ENCODE measurements around the gene XRCC3. TPM values are rescaled to one million over a fixed set of nuclear protein-coding genes. Genes with fewer than 3 reads are reported as not detected.

Gene XRCC3
- polyA plus RNA-seq, 3 donors = 0.66 to 8.1 (median 2.0) TPM

GRCh38 chr14:103693515-103693914 is 21.7 kb downstream of the XRCC3 start:
- H4K20me1 ChIP-seq (ENCODE audit: insufficient read depth, low read length) = peaks cover 71% of the 10 kb centered on the region
- no peak overlapping the region for H3K4me3 ChIP-seq (replicated peaks in 1 of 3; ENCODE audit: low read depth in 2 of 3, low read length in 3 of 3)
- H3K9ac ChIP-seq (ENCODE audit: insufficient read depth, low read length, poor library complexity, severe bottlenecking) = no peak overlapping the region
- TF ChIP-seq, protein P1, sequence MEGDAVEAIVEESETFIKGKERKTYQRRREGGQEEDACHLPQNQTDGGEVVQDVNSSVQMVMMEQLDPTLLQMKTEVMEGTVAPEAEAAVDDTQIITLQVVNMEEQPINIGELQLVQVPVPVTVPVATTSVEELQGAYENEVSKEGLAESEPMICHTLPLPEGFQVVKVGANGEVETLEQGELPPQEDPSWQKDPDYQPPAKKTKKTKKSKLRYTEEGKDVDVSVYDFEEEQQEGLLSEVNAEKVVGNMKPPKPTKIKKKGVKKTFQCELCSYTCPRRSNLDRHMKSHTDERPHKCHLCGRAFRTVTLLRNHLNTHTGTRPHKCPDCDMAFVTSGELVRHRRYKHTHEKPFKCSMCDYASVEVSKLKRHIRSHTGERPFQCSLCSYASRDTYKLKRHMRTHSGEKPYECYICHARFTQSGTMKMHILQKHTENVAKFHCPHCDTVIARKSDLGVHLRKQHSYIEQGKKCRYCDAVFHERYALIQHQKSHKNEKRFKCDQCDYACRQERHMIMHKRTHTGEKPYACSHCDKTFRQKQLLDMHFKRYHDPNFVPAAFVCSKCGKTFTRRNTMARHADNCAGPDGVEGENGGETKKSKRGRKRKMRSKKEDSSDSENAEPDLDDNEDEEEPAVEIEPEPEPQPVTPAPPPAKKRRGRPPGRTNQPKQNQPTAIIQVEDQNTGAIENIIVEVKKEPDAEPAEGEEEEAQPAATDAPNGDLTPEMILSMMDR (IDR thresholded peaks at IDR 0.05) = no peak
- peaks cover 7% of the 10 kb centered on the region for H3K79me2 ChIP-seq (ENCODE audit: insufficient read depth, low read length)
- Mint-ChIP-seq H3K9me3 (peaks cover 0 to 2% (median 0%) of the 10 kb centered on the region in 7 donors), H3K4me3 (no peak overlapping the region), H3K27ac (peak overlapping the region in 1 of 7 donors; percentile 61), H3K4me1 (peaks cover 12% of the 10 kb centered on the region), H3K36me3 (peaks cover 60 to 79% of the 10 kb centered on the region in 2 donors), H3K27me3 (ENCODE audit: low read depth in 3 of 3) (no peaks in the 10 kb centered on the region)
- no peak overlapping the region for H2AFZ ChIP-seq (ENCODE audit: insufficient read depth, low read depth, low read length, poor library complexity, severe bottlenecking)
- no peak for DNase-seq
- no peaks in the 10 kb centered on the region for H3K9me3 ChIP-seq (replicated peaks in 1 of 2; ENCODE audit: control insufficient read depth in 1 of 2, insufficient read depth in 1 of 2, low read length in 2 of 2)
- H3K36me3 ChIP-seq (replicated peaks in 1 of 2; ENCODE audit: control insufficient read depth in 1 of 2, insufficient read depth in 2 of 2, low read length in 2 of 2) = peaks cover 78 to 92% of the 10 kb centered on the region in 2 donors
- WGBS (ENCODE audit: insufficient coverage) = 99% methylated on average over 21 of the region's 22 CpGs
- H3K4me1 ChIP-seq (ENCODE audit: control insufficient read depth in 1 of 2, insufficient read depth in 2 of 2, low read length in 2 of 2) = no peaks in the 10 kb centered on the region
- intact Hi-C loops (cut with micrococcal nuclease) = no loop called here
- no peak overlapping the region for H3K4me2 ChIP-seq (replicated peaks; ENCODE audit: extremely low read depth, low read length, poor library complexity, severe bottlenecking)
- no peak overlapping the region for H3K27ac ChIP-seq (ENCODE audit: low read depth in 1 of 2, low read length in 2 of 2)
- no peaks in the 10 kb centered on the region for H3K27me3 ChIP-seq (ENCODE audit: control insufficient read depth in 2 of 2, insufficient read depth in 2 of 2, low read length in 2 of 2)

DNA sequence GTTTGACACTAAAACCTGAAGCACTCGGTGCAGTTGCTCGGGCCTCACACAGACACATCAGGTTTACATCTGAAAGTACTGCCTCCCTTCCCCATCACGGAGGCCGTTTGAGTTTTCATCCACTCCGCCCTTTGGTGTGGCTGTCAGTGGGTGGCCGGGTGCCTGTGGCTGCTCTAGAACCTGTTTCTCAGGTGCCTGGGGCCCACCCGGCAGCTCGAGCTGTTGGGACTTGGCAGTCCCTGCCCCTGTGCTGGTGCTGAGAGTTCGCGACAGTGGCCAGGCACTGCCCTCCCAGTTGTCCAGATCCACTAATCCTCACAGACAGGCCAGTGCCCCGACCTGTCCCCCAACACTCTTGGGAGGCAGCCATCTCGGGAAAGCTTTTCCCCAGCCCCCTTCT is 22.4 kb downstream of the XRCC3 start:
- Mint-ChIP-seq H3K4me1 (peaks cover 12% of the 10 kb centered on the region), H3K36me3 (peaks cover 64 to 81% of the 10 kb centered on the region in 2 donors), H3K27ac (no peak overlapping the region), H3K9me3 (peaks cover 0 to 2% (median 0%) of the 10 kb centered on the region in 7 donors), H3K27me3 (ENCODE audit: low read depth in 3 of 3) (peaks cover 0 to 1% (median 0%) of the 10 kb centered on the region in 3 donors), H3K4me3 (no peak overlapping the region)
- H2AFZ ChIP-seq (ENCODE audit: insufficient read depth, low read depth, low read length, poor library complexity, severe bottlenecking) = no peak overlapping the region
- TF ChIP-seq, protein P1 (IDR thresholded peaks at IDR 0.05) = no peak
- 100% methylated on average over 6 of the region's 12 CpGs for WGBS (ENCODE audit: insufficient coverage)
- no peaks in the 10 kb centered on the region for H3K4me1 ChIP-seq (ENCODE audit: control insufficient read depth in 1 of 2, insufficient read depth in 2 of 2, low read length in 2 of 2)
- H3K27me3 ChIP-seq (ENCODE audit: control insufficient read depth in 2 of 2, insufficient read depth in 2 of 2, low read length in 2 of 2) = no peaks in the 10 kb centered on the region
- H3K9me3 ChIP-seq (replicated peaks in 1 of 2; ENCODE audit: control insufficient read depth in 1 of 2, insufficient read depth in 1 of 2, low read length in 2 of 2) = no peaks in the 10 kb centered on the region
- H3K4me2 ChIP-seq (replicated peaks; ENCODE audit: extremely low read depth, low read length, poor library complexity, severe bottlenecking) = no peak overlapping the region
- H3K9ac ChIP-seq (ENCODE audit: insufficient read depth, low read length, poor library complexity, severe bottlenecking) = no peak overlapping the region
- peaks cover 68% of the 10 kb centered on the region for H4K20me1 ChIP-seq (ENCODE audit: insufficient read depth, low read length)
- H3K27ac ChIP-seq (ENCODE audit: low read depth in 1 of 2, low read length in 2 of 2) = no peak overlapping the region
- H3K79me2 ChIP-seq (ENCODE audit: insufficient read depth, low read length) = peaks cover 7% of the 10 kb centered on the region
- peaks cover 78 to 92% of the 10 kb centered on the region in 2 donors for H3K36me3 ChIP-seq (replicated peaks in 1 of 2; ENCODE audit: control insufficient read depth in 1 of 2, insufficient read depth in 2 of 2, low read length in 2 of 2)
- intact Hi-C loops (cut with micrococcal nuclease) = no loop called here
- DNase-seq = no peak
- no peak overlapping the region for H3K4me3 ChIP-seq (replicated peaks in 1 of 3; ENCODE audit: low read depth in 2 of 3, low read length in 3 of 3)
